ENCODE results near the gene CCT5.
A peak's percentile ranks its signal among the peaks of the same experiment; 100 is the strongest.
"Not testable (repeated sequence)": the region's sequence is repeated elsewhere in the genome, so short reads cannot be mapped to it uniquely, and the experiment has no call there.

The CCT5 gene

GRCh38 chr5:10278658-10279279 is 28.7 kb downstream of the CCT5 start:
- no peak for DNase-seq

DNA sequence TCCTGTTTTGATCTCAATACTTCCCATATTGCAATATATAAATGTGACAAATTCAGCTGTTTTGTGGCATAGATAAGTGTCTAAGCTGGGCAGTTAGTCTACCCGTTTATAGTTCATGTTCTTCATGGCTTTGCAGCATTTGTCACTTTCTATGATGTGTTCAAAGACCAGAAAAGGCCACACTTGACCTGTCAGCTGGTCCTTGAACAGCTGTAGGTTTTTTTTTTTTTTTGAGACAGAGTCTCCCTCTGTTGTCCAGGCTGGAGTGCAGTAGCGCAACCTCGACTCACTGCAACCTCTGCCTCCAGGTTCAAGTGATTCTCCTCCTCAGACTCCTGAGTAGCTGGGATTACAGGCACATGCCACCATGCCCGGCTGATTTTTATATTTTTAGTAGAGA is 29.2 kb downstream of the CCT5 start:
- DNase-seq, result no peak

DNA sequence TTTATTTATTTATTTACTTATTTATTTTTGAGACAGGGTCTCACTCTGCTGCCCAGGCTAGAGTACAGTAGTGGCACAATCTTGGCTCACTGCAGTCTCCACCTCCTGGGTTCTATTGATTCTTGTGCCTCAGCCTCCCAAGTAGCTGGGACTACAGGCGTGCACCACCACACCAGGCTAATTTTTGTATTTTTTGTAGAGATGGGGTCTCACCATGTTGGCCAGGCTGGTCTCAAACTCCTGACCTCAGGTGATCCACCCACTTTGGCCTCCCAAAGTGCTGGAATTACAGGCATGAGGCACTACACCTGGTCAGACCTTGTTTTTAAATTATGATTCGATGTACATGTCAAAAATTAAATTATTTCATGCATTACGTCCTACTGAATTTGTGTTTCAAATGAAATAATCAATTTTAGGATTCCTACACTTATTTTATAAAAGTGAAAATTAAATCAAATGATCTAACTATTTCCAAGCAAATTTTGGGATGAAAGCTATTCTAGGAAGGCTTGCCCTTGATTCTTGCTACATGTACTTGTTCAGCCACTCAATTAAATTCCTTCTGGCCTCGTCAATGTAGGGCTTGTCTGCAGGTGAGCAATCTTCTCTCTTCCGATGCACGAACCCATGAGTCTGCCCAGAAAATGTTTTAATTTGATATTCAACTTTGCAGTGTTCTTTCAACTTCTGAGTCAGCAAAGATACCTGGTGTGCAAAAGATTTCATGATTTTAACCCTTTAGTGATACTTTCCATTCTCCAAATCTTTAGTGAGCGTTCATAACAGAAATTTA is 30.0 kb downstream of the CCT5 start:
- DNase-seq, result no peak

DNA sequence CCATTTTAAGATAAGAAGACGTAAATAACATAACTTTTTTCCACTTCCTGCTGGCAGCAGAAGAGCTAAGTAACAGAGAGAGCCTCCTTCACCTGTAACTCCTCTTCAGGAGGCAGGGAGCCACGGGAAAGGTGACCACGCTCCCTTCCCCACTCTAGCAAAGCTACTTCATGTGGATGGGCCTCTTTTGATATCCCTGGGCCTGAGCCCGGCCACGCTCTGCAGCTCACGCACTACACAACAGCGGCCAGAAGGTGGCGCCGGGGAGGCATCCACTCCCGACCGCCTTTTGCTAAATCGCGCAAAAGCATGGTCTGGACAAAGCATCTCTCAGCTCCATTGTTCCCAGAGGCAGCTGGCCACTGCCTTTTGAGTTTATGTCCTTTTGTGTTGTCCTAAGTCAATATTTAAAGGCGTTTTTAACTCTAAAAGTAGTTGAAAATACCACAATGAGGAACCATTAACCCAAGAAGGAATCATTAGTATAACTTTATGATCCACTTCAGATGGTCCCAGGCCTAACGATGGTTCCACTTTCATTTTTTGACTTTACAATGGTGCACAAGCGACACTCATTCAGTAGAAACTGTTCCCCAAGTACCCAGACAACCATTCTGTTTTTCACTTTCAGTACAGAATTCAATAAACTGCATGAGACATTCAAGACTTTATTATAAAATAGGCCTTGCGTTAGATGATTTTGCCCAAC is 34.0 kb downstream of the CCT5 start:
- DNase-seq, result peak; percentile 81

DNA sequence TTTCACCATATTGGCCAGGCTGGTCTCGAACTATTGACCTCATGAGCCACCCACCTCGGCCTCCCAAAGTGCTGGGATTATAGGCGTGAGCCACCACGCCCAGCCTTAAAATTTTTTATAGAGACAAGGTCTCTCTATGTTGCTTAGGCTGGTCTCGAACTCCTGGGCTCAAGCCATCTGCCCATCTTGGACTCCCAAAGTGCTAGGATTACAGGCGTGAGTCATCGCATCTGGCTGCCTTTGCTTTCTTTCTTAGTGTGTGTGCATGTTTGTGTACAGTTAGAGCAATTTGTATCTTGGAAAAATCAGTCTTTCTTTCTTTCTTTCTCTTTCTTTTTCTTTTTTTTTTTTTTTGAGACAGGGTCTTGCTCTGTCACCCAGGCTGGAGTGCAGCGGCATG is 35.3 kb downstream of the CCT5 start:
- not testable (repeated sequence) for DNase-seq

- DNase-seq, result peak; percentile 87
These were observed 36.2 kb downstream of the CCT5 start for GRCh38 chr5:10286162-10286861.

- DNase-seq, result peak; percentile 79
These were observed 36.8 kb downstream of the CCT5 start for GRCh38 chr5:10286862-10287227.

- DNase-seq, result peak; percentile 94
These were observed 38.6 kb downstream of the CCT5 start for GRCh38 chr5:10288592-10289219.

DNA sequence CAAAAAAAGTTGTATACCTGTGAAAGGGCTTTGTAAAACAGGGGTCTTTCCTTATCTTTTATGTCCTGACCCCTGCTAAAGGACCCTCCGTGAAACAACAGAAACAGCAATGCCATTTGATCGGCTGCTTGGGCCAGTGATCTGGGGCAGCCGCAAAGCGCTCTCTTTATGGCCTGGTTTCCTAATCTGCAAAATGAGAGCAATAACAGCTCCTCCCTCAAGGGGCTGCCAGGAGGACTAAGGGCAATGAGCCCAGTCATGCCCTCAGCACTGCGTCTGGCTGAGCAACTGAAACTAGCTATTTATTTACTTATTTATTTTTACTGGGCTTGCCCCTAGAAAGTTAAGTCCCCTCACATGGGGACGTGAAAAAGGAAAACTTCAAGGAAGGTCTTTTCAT is 39.3 kb downstream of the CCT5 start:
- DNase-seq, result peak; percentile 49

DNA sequence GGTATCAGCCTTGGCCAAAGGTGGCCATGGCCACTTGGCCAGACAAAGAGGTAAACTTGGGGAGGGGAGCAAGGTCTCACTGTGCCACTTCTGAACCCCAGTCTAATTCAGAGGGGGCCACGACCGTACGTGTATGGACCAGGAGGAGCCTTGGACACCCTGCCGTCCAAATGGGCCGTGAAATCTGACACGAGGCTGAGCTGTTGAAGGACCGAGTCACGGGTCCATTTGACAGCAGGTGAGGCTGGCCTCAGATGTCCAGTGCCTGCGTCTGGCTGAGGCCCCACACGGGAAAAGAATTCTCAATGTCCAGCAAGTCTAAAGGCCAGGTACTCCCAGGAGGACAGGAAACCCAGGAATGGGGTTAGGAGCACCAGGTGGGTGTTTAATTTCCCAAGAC is 39.9 kb downstream of the CCT5 start:
- no peak for DNase-seq

DNA sequence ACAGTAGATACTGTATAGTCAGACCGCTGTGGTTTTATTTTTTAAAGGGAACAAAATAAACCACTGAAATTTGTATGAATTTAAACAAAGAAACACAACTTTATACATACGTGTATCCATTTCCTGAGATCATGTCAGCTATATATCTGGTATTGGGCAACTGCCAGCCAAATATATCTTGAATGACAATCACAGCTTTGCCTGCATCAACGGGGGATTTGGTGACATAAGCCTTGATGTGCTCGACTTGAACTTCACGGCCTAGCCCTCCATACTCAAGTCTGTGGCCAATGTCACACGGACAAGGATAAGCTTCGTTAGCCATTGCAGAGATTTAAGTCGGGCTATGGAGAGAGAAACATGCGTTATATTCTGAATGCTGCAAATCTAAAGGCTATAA is 40.4 kb downstream of the CCT5 start:
- DNase-seq, result no peak

- no peak for DNase-seq
These were observed 41.7 kb downstream of the CCT5 start for GRCh38 chr5:10291692-10292339.

DNA sequence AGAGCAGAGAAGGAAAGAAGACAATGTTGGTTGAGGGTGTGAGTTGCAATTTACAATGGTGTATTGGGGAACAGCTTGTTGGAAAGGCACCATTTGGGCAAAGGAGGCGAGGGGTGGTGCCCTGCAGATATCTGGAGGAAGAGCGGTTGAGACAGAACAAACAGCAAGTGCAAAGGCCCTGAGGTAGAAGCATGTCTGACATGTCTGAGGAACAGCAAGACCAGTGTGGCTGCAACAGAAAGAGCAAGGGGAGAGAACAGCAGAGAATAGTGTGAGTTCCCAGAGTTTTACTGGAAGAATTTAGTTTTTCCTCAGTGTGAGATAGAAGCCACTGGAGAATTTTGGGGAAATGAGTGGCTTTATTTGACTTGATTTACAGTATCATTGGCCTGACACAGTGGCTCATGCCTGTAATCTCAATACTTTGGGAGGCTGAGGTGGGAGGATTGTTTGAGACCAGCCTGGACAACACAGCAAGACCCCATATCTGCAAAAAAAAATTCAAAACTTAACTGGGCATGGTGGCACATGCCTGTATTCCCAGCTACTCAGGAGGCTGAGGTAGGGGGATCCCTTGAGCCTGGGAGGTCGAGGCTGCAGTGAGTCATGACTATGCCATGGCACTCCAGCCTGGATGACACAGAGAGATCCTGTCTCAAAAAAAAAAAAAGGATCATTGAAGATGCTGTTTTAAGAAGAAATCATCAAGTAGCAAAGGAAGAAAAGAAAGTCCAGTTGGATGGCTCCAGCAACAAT is 44.0 kb downstream of the CCT5 start:
- no peak for DNase-seq

- no peak for DNase-seq
These were observed 45.7 kb downstream of the CCT5 start for GRCh38 chr5:10295619-10296326.

GRCh38 chr5:10297646-10298204 is 47.6 kb downstream of the CCT5 start:
- DNase-seq, result no peak

- no peak for DNase-seq
These were observed 50.2 kb downstream of the CCT5 start for GRCh38 chr5:10300246-10300645.

DNA sequence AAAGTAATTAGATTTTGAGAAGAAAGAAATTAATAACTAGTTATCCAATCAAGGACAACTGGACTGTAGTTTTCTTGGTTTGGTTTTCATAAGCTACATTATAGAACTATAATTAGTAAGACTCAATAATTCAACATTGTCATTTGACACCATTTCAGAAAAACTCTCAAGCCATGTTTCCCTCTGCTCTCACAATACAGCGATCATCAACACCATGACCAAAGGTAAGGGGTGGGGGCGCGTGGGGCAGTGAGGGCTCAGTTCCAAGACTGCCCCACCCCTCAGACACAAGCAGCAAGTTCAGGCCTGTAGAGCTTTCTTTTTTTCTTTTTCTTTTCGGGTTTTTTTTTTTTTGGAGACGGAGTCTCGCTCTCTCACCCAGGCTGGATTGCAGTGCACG is 51.2 kb downstream of the CCT5 start:
- no peak for DNase-seq

- no peak for DNase-seq
These were observed 51.9 kb downstream of the CCT5 start for GRCh38 chr5:10301842-10302610.

DNA sequence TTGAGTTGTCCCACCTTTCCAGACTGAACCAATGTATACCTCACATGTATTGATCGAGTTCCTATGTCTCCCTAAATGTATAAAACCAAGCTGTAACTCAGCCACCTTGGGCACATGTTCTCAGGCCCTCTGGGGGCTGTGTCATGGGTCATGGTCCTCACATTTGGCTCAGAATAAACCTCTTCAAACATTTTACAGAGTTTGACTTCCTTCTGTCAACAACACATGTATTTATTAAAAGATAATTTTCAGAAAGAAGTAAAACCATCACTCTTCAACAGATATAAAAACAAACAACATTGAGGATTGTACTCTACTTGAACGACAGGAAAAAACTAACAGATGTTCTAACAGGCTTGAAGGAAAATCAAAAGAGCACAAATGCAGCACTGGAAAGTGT is 53.1 kb downstream of the CCT5 start:
- DNase-seq, result no peak

- DNase-seq, result no peak
These were observed 53.7 kb downstream of the CCT5 start for GRCh38 chr5:10303699-10304170.
